GM19467 (cell line): ENCODE measurements around the gene PRDM8.

ENCODE experiments used
- ATAC-seq: cut with Tn5 transposase; IDR thresholded peaks from one replicate; pipeline ENCODE4 v1.9.1; 2021; ENCODE audit warnings: mild to moderate bottlenecking, moderate library complexity; ENCODE audit not compliant: unreplicated experiment

PRDM8 gene

GRCh38 chr4:80199947-80200346, 2.6 kb downstream of the PRDM8 start:
- no peak for ATAC-seq

GRCh38 chr4:80201252-80202151, 4.2 kb downstream of the PRDM8 start:
- peak; percentile 8 for ATAC-seq

- peak; percentile 68 for ATAC-seq
These were observed 4.9 kb downstream of the PRDM8 start for GRCh38 chr4:80202190-80202711.

- ATAC-seq, result peak; percentile 43
These were observed 5.6 kb downstream of the PRDM8 start for GRCh38 chr4:80202741-80203553.

GRCh38 chr4:80204433-80205011, 7.2 kb downstream of the PRDM8 start:
- no peak for ATAC-seq

GRCh38 chr4:80206111-80206510, 8.8 kb downstream of the PRDM8 start:
- no peak for ATAC-seq

- ATAC-seq, result no peak
These were observed 9.3 kb downstream of the PRDM8 start for GRCh38 chr4:80206521-80207171.

- no peak for ATAC-seq
These were observed 9.9 kb downstream of the PRDM8 start for GRCh38 chr4:80207172-80207583.

- no peak for ATAC-seq
These were observed 10.4 kb downstream of the PRDM8 start for GRCh38 chr4:80207664-80208063.

GRCh38 chr4:80208610-80209339, 11.5 kb downstream of the PRDM8 start:
- no peak for ATAC-seq

GRCh38 chr4:80209340-80209701, 12.0 kb downstream of the PRDM8 start:
- no peak for ATAC-seq

GRCh38 chr4:80210549-80210948, 13.2 kb downstream of the PRDM8 start:
- no peak for ATAC-seq

- ATAC-seq, result no peak
These were observed 16.0 kb downstream of the PRDM8 start for GRCh38 chr4:80213117-80213815.

- no peak for ATAC-seq
These were observed 18.2 kb downstream of the PRDM8 start for GRCh38 chr4:80215449-80216052.

- ATAC-seq, result no peak
These were observed 18.9 kb downstream of the PRDM8 start for GRCh38 chr4:80216100-80216761.

GRCh38 chr4:80219301-80220025, 22.2 kb downstream of the PRDM8 start:
- ATAC-seq, result no peak

GRCh38 chr4:80220711-80221110, 23.4 kb downstream of the PRDM8 start:
- no peak for ATAC-seq

- ATAC-seq, result no peak
These were observed 23.9 kb downstream of the PRDM8 start for GRCh38 chr4:80221161-80221560.
